OCI-LY1 (cell line): ENCODE data around the gene TNFRSF1B.

ENCODE experiments used
- H2AFZ ChIP-seq: fragments of 200-600 bp; sonication (generic), shearing (Covaris generic); 2 replicates; pipeline ENCODE4 v1.6.0; 2014; ENCODE audit warnings: antibody characterized with exemption, mild to moderate bottlenecking, low read length
- H3F3A ChIP-seq: fragments of 200-600 bp; sonication (generic), shearing (Covaris generic); 2 replicates; pipeline ENCODE4 v1.6.0; 2014; ENCODE audit warnings: mild to moderate bottlenecking, antibody characterized with exemption, low read length, moderate library complexity; ENCODE audit not compliant: insufficient read depth
- H3K27ac ChIP-seq: fragments of 200-600 bp; sonication (generic); 2 replicates; pipeline ENCODE4 v1.5.1; 2014; ENCODE audit warnings: low read length, mixed run types, mild to moderate bottlenecking, low read depth; ENCODE audit not compliant: poor library complexity, severe bottlenecking
- H3K27me3 ChIP-seq: fragments of 200-600 bp; sonication (generic); 2 replicates; pipeline ENCODE4 v1.6.0; 2014; ENCODE audit warnings: antibody characterized with exemption, mild to moderate bottlenecking, low read length, moderate library complexity; ENCODE audit not compliant: insufficient read depth
- H3K36me3 ChIP-seq: fragments of 200-600 bp; sonication (generic); 2 replicates; pipeline ENCODE4 v1.6.1; 2014; ENCODE audit warnings: mild to moderate bottlenecking, antibody characterized with exemption, low read length, moderate library complexity, mixed read lengths; ENCODE audit not compliant: insufficient read depth
- H3K4me1 ChIP-seq: fragments of 200-600 bp; sonication (generic); 2 replicates; pipeline ENCODE4 v1.5.1; 2014; ENCODE audit warnings: mild to moderate bottlenecking, low read length, moderate library complexity; ENCODE audit not compliant: insufficient read depth, severe bottlenecking
- H3K4me2 ChIP-seq: fragments of 200-600 bp; sonication (generic), shearing (Covaris generic); 2 replicates; pipeline ENCODE4 v1.6.1; 2014; ENCODE audit warnings: low read length
- H3K4me3 ChIP-seq: fragments of 200-600 bp; sonication (generic); 2 replicates; pipeline ENCODE4 v1.5.1; 2014; ENCODE audit warnings: low read length, low read depth, mild to moderate bottlenecking, mixed read lengths; ENCODE audit not compliant: poor library complexity, severe bottlenecking
- H3K79me2 ChIP-seq: fragments of 200-600 bp; shearing (Covaris generic); 2 replicates; pipeline ENCODE4 v1.6.1; 2016; ENCODE audit warnings: mixed run types, low read length, mixed read lengths; ENCODE audit not compliant: insufficient read depth
- H3K9ac ChIP-seq: fragments of 200-600 bp; sonication (generic), shearing (Covaris generic); 2 replicates; pipeline ENCODE4 v1.6.1; 2014; ENCODE audit warnings: mild to moderate bottlenecking, low read length, mixed read lengths
- H3K9me2 ChIP-seq: fragments of 200-600 bp; sonication (generic), shearing (Covaris generic); 2 replicates; pipeline ENCODE4 v1.6.1; 2014; ENCODE audit warnings: low read depth, mild to moderate bottlenecking, low read length, mixed read lengths
- H3K9me3 ChIP-seq: fragments of 200-600 bp; shearing (Covaris generic); 2 replicates; pipeline ENCODE4 v1.6.1; 2014; ENCODE audit warnings: low read length, mixed read lengths
- H4K20me1 ChIP-seq: fragments of 200-600 bp; sonication (generic), shearing (Covaris generic); 2 replicates; pipeline ENCODE4 v1.6.0; 2016; ENCODE audit warnings: mild to moderate bottlenecking, low read length; ENCODE audit not compliant: insufficient read depth
- EZH2 ChIP-seq: fragments of 200-600 bp; sonication (generic), shearing (Covaris generic); IDR thresholded peaks from 2 replicates; pipeline ENCODE4 v1.8.0; 2017; ENCODE audit warnings: borderline replicate concordance, mixed run types, mild to moderate bottlenecking, antibody characterized with exemption, low read length, moderate library complexity, mixed read lengths
- TF ChIP-seq, protein P1 (sequence below): fragments of 200-600 bp; sonication (generic), shearing (Covaris generic); IDR thresholded peaks from 2 replicates; pipeline ENCODE4 v1.5.1; 2017; ENCODE audit warnings: mild to moderate bottlenecking, antibody characterized with exemption, low read length, moderate library complexity, mixed read lengths

TNFRSF1B gene

DNA sequence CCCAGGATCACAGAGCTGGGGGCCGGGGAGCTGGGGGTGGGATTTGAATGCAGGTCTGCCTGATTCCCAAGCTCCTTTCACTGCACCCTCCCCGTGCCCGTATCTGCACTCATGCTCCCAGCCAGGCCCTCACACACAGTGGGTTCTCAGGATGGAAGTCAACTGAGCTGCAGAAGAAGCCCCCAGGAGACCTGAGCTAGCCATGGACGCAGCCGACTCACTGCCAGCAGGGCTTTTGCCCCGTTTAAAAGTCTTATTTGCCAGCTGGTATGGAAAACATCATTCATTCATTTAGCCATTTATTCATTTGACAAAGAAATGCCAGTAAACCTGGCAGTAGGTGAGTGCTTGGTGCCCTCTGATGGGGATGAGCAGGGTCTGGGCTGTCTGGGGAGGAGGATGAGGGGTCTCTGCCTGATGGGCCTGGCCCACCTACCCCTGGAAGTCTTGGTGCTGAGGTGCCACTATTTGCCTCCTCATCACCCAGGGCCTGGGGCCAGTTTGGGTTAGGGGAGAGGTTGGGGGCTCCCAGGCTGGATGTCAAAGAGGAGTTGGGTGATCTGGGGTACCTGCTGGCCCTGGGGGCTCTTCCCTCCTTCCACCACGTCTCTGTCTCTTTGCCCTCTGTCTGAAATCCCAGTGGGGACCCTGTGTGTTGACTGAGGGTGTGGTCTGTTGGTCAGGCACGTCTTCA is 2.8 kb downstream of the TNFRSF1B start:
- no peaks in the 10 kb centered on the region for H3K79me2 ChIP-seq
- H3K9ac ChIP-seq = no peak overlapping the region
- H3K9me3 ChIP-seq = no peaks in the 10 kb centered on the region
- H3K4me1 ChIP-seq = no peaks in the 10 kb centered on the region
- no peak for TF ChIP-seq EZH2
- TF ChIP-seq, protein P1, sequence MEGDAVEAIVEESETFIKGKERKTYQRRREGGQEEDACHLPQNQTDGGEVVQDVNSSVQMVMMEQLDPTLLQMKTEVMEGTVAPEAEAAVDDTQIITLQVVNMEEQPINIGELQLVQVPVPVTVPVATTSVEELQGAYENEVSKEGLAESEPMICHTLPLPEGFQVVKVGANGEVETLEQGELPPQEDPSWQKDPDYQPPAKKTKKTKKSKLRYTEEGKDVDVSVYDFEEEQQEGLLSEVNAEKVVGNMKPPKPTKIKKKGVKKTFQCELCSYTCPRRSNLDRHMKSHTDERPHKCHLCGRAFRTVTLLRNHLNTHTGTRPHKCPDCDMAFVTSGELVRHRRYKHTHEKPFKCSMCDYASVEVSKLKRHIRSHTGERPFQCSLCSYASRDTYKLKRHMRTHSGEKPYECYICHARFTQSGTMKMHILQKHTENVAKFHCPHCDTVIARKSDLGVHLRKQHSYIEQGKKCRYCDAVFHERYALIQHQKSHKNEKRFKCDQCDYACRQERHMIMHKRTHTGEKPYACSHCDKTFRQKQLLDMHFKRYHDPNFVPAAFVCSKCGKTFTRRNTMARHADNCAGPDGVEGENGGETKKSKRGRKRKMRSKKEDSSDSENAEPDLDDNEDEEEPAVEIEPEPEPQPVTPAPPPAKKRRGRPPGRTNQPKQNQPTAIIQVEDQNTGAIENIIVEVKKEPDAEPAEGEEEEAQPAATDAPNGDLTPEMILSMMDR = no peak
- H3K36me3 ChIP-seq = no peaks in the 10 kb centered on the region
- H3K9me2 ChIP-seq = no peaks in the 10 kb centered on the region
- no peak overlapping the region for H3K27ac ChIP-seq
- no peak overlapping the region for H3K4me2 ChIP-seq
- no peak overlapping the region for H2AFZ ChIP-seq
- no peak overlapping the region for H3K4me3 ChIP-seq
- H3K27me3 ChIP-seq = peaks cover 14% of the 10 kb centered on the region; the same call in 1 of the 2 replicates
- no peaks in the 10 kb centered on the region for H4K20me1 ChIP-seq
- no peaks in the 10 kb centered on the region for H3F3A ChIP-seq

DNA sequence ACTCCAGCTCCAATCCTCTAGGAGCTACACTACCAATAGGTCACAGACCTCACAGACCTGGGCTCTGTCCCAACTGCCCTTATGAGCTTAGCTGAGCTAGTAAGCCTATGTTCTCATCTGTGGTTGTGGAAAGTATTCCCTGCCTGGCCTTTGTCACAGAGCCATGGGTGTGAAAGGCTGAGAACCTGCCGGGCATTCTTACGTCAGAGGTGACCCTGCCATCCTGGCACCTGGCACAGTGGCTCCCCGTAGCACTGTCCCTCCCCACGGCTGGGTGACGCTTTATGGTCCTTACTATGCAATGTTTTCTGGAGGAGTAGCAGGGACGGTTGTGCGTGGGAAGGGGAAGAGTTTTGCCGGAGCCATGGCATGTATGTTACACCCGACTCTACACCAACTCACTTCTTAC is 3.5 kb downstream of the TNFRSF1B start:
- Histone ChIP-seq H4K20me1 (no peaks in the 10 kb centered on the region), H3K9me3 (no peaks in the 10 kb centered on the region), H3F3A (no peaks in the 10 kb centered on the region), H3K9me2 (no peaks in the 10 kb centered on the region), H3K27ac (no peak overlapping the region), H3K27me3 (peaks cover 14% of the 10 kb centered on the region; the same call in 1 of the 2 replicates), H3K4me1 (no peaks in the 10 kb centered on the region), H3K36me3 (no peaks in the 10 kb centered on the region), H3K9ac (no peak overlapping the region), H2AFZ (no peak overlapping the region), H3K4me2 (no peak overlapping the region), H3K4me3 (no peak overlapping the region), H3K79me2 (no peaks in the 10 kb centered on the region)
- TF ChIP-seq, protein P1 = no peak
- no peak for TF ChIP-seq EZH2

GRCh38 chr1:12171206-12172041 is 4.6 kb downstream of the TNFRSF1B start:
- no peak overlapping the region for H3K27ac ChIP-seq

More at GRCh38 chr1:12171206-12172041, 4.6 kb downstream of the TNFRSF1B start:
- no peak overlapping the region for H2AFZ ChIP-seq
- no peak overlapping the region for H3K4me3 ChIP-seq
- H3K36me3 ChIP-seq = no peaks in the 10 kb centered on the region
- no peak overlapping the region for H3K9ac ChIP-seq
- no peak overlapping the region for H3K4me2 ChIP-seq
- H4K20me1 ChIP-seq = no peaks in the 10 kb centered on the region
- H3K9me3 ChIP-seq = no peaks in the 10 kb centered on the region
- H3K9me2 ChIP-seq = no peaks in the 10 kb centered on the region
- H3F3A ChIP-seq = no peaks in the 10 kb centered on the region
- TF ChIP-seq EZH2 = no peak
- TF ChIP-seq, protein P1 = no peak
- no peaks in the 10 kb centered on the region for H3K4me1 ChIP-seq
- no peaks in the 10 kb centered on the region for H3K79me2 ChIP-seq
- H3K27me3 ChIP-seq = peaks cover 16% of the 10 kb centered on the region; the same call in 1 of the 2 replicates
